ENCODE data around the gene USH2A.

USH2A gene

GRCh38 chr1:216144661-216145450 is 278.4 kb downstream of the USH2A start:
- Mint-ChIP-seq H3K36me3 (ENCODE audit: low read depth) (no peaks in the 10 kb centered on the region), H3K9me3 (peaks cover 9% of the 10 kb centered on the region), H3K4me3 (no peak overlapping the region), H3K4me1 (ENCODE audit: low read depth) (no peaks in the 10 kb centered on the region), H3K27me3 (no peaks in the 10 kb centered on the region), H3K27ac (no peak overlapping the region)
- intact Hi-C loops (cut with micrococcal nuclease): no loop called here

GRCh38 chr1:216142921-216143320 is 280.3 kb downstream of the USH2A start:
- H3K27ac Mint-ChIP-seq: no peak overlapping the region
- H3K4me1 Mint-ChIP-seq (ENCODE audit: low read depth): no peaks in the 10 kb centered on the region
- H3K9me3 Mint-ChIP-seq: no peaks in the 10 kb centered on the region
- no peaks in the 10 kb centered on the region for H3K27me3 Mint-ChIP-seq
- H3K4me3 Mint-ChIP-seq: no peak overlapping the region
- H3K36me3 Mint-ChIP-seq (ENCODE audit: low read depth): no peaks in the 10 kb centered on the region
- intact Hi-C loops (cut with micrococcal nuclease): no loop called here

GRCh38 chr1:216140730-216141524 is 282.3 kb downstream of the USH2A start:
- H3K4me1 Mint-ChIP-seq (ENCODE audit: low read depth): no peaks in the 10 kb centered on the region
- H3K4me3 Mint-ChIP-seq: no peak overlapping the region
- intact Hi-C loops (cut with micrococcal nuclease): no loop called here
- no peaks in the 10 kb centered on the region for H3K36me3 Mint-ChIP-seq (ENCODE audit: low read depth)
- H3K9me3 Mint-ChIP-seq: no peaks in the 10 kb centered on the region
- H3K27me3 Mint-ChIP-seq: no peaks in the 10 kb centered on the region
- H3K27ac Mint-ChIP-seq: no peak overlapping the region

GRCh38 chr1:216124192-216124781 is 299.0 kb downstream of the USH2A start:
- intact Hi-C loops (cut with micrococcal nuclease): no loop called here
- Mint-ChIP-seq H3K27ac (no peak overlapping the region), H3K27me3 (peaks cover 2% of the 10 kb centered on the region), H3K36me3 (ENCODE audit: low read depth) (no peaks in the 10 kb centered on the region), H3K4me3 (no peak overlapping the region), H3K4me1 (ENCODE audit: low read depth) (no peaks in the 10 kb centered on the region), H3K9me3 (no peaks in the 10 kb centered on the region)

GRCh38 chr1:216123446-216124191 is 299.6 kb downstream of the USH2A start:
- no peak overlapping the region for H3K4me3 Mint-ChIP-seq

GRCh38 chr1:216119600-216119999 is 303.6 kb downstream of the USH2A start:
- H3K4me1 Mint-ChIP-seq (ENCODE audit: low read depth): no peaks in the 10 kb centered on the region
- no peak overlapping the region for H3K27ac Mint-ChIP-seq
- intact Hi-C loops (cut with micrococcal nuclease): no loop called here
- H3K9me3 Mint-ChIP-seq: no peaks in the 10 kb centered on the region
- no peaks in the 10 kb centered on the region for H3K36me3 Mint-ChIP-seq (ENCODE audit: low read depth)
- no peak overlapping the region for H3K4me3 Mint-ChIP-seq
- H3K27me3 Mint-ChIP-seq: peaks cover 2% of the 10 kb centered on the region

More at GRCh38 chr1:216123446-216124191, 299.6 kb downstream of the USH2A start:
- Mint-ChIP-seq H3K27me3 (peaks cover 2% of the 10 kb centered on the region), H3K27ac (no peak overlapping the region), H3K4me1 (ENCODE audit: low read depth) (no peaks in the 10 kb centered on the region), H3K9me3 (no peaks in the 10 kb centered on the region), H3K36me3 (ENCODE audit: low read depth) (no peaks in the 10 kb centered on the region)
- intact Hi-C loops (cut with micrococcal nuclease): no loop called here

- H3K4me3 Mint-ChIP-seq: no peak overlapping the region
- no peak overlapping the region for H3K27ac Mint-ChIP-seq
- H3K36me3 Mint-ChIP-seq (ENCODE audit: low read depth): no peaks in the 10 kb centered on the region
- H3K4me1 Mint-ChIP-seq (ENCODE audit: low read depth): peaks cover 8% of the 10 kb centered on the region
- intact Hi-C loops (cut with micrococcal nuclease): no loop called here
- no peaks in the 10 kb centered on the region for H3K27me3 Mint-ChIP-seq
- no peaks in the 10 kb centered on the region for H3K9me3 Mint-ChIP-seq
Observed at GRCh38 chr1:216114180-216114579, 309.1 kb downstream of the USH2A start.

- H3K4me3 Mint-ChIP-seq: no peak overlapping the region
- H3K27ac Mint-ChIP-seq: no peak overlapping the region
- no peaks in the 10 kb centered on the region for H3K9me3 Mint-ChIP-seq
- intact Hi-C loops (cut with micrococcal nuclease): no loop called here
- H3K36me3 Mint-ChIP-seq (ENCODE audit: low read depth): no peaks in the 10 kb centered on the region
- H3K4me1 Mint-ChIP-seq (ENCODE audit: low read depth): peaks cover 8% of the 10 kb centered on the region
- peaks cover 1% of the 10 kb centered on the region for H3K27me3 Mint-ChIP-seq
Observed at GRCh38 chr1:216113181-216113580, 310.1 kb downstream of the USH2A start.

- Mint-ChIP-seq H3K4me3 (no peak overlapping the region), H3K9me3 (no peaks in the 10 kb centered on the region), H3K4me1 (ENCODE audit: low read depth) (peaks cover 8% of the 10 kb centered on the region), H3K27ac (no peak overlapping the region), H3K36me3 (ENCODE audit: low read depth) (no peaks in the 10 kb centered on the region), H3K27me3 (peaks cover 2% of the 10 kb centered on the region)
- intact Hi-C loops (cut with micrococcal nuclease): no loop called here
Observed at GRCh38 chr1:216111842-216112241, 311.4 kb downstream of the USH2A start.

- no peak overlapping the region for H3K4me3 Mint-ChIP-seq
- H3K4me1 Mint-ChIP-seq (ENCODE audit: low read depth): no peaks in the 10 kb centered on the region
- no peaks in the 10 kb centered on the region for H3K9me3 Mint-ChIP-seq
- no peak overlapping the region for H3K27ac Mint-ChIP-seq
- H3K36me3 Mint-ChIP-seq (ENCODE audit: low read depth): no peaks in the 10 kb centered on the region
- intact Hi-C loops (cut with micrococcal nuclease): no loop called here
- H3K27me3 Mint-ChIP-seq: no peaks in the 10 kb centered on the region
Observed at GRCh38 chr1:216095400-216095799, 327.8 kb downstream of the USH2A start.

GRCh38 chr1:216090556-216090955 is 332.7 kb downstream of the USH2A start:
- intact Hi-C loops (cut with micrococcal nuclease): no loop called here
- Mint-ChIP-seq H3K36me3 (ENCODE audit: low read depth) (no peaks in the 10 kb centered on the region), H3K9me3 (no peaks in the 10 kb centered on the region), H3K27ac (no peak overlapping the region), H3K4me3 (no peak overlapping the region), H3K4me1 (ENCODE audit: low read depth) (no peaks in the 10 kb centered on the region), H3K27me3 (no peaks in the 10 kb centered on the region)

- Mint-ChIP-seq H3K36me3 (ENCODE audit: low read depth) (no peaks in the 10 kb centered on the region), H3K4me3 (no peak overlapping the region), H3K27ac (no peak overlapping the region), H3K27me3 (no peaks in the 10 kb centered on the region), H3K4me1 (ENCODE audit: low read depth) (no peaks in the 10 kb centered on the region), H3K9me3 (no peaks in the 10 kb centered on the region)
- intact Hi-C loops (cut with micrococcal nuclease): no loop called here
Observed at GRCh38 chr1:216086678-216087077, 336.6 kb downstream of the USH2A start.

GRCh38 chr1:216081445-216081844 is 341.8 kb downstream of the USH2A start:
- Mint-ChIP-seq H3K27ac (no peak overlapping the region), H3K36me3 (ENCODE audit: low read depth) (no peaks in the 10 kb centered on the region), H3K27me3 (no peaks in the 10 kb centered on the region), H3K4me3 (no peak overlapping the region), H3K4me1 (ENCODE audit: low read depth) (no peaks in the 10 kb centered on the region), H3K9me3 (no peaks in the 10 kb centered on the region)
- intact Hi-C loops (cut with micrococcal nuclease): no loop called here

GRCh38 chr1:216076751-216077150 is 346.5 kb downstream of the USH2A start:
- Mint-ChIP-seq H3K4me1 (ENCODE audit: low read depth) (no peaks in the 10 kb centered on the region), H3K27me3 (no peaks in the 10 kb centered on the region), H3K36me3 (ENCODE audit: low read depth) (no peaks in the 10 kb centered on the region), H3K4me3 (no peak overlapping the region), H3K27ac (no peak overlapping the region), H3K9me3 (no peaks in the 10 kb centered on the region)
- intact Hi-C loops (cut with micrococcal nuclease): no loop called here
